HG03354 (cell line): ENCODE measurements around the gene ZRANB1.

Experiments
- ATAC-seq: cut with Tn5 transposase; IDR thresholded peaks from one replicate; pipeline ENCODE4 v1.9.1; 2021; ENCODE audit warnings: mild to moderate bottlenecking; ENCODE audit not compliant: unreplicated experiment, poor library complexity, severe bottlenecking

Gene ZRANB1

GRCh38 chr10:124957404-124957947 lies 15.6 kb downstream of the ZRANB1 start:
- no peak for ATAC-seq

DNA sequence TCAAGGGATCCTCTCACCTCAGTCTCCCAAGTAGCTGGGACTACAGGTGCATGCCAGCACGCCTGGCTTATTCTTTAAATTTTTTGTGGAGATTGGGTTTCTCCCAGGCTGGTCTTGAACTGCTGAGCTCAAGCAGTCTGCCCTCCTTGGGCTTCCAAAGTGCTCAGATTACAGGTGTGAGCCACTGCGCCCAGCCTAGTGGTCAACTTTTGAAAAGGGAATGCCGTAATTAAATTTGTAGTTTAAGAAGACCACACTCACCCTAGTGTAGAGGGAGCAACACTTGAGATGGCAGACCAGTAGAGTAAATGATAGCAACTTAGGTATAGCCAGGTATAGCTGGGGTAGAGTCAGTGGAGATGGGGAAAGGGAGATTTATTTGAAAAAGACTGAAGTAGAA lies 17.6 kb downstream of the ZRANB1 start:
- ATAC-seq: no peak

DNA sequence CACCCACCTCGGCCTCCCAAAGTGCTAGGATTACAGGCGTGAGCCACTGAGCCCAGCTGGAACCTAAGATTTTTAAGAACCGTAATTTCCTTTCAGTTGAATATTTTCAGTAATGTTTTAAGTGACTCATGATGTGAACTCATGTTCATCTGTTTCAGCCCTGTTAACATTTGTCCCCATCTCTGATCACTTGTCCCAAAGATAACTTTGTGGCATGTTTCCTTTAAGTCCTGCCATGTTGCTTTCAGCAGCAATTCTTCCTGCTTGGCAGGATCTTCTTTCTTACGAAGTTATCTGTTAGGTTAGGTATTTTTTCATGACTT lies 19.3 kb downstream of the ZRANB1 start:
- no peak for ATAC-seq

- ATAC-seq: no peak
These were observed 20.5 kb downstream of the ZRANB1 start for GRCh38 chr10:124962421-124962820.

DNA sequence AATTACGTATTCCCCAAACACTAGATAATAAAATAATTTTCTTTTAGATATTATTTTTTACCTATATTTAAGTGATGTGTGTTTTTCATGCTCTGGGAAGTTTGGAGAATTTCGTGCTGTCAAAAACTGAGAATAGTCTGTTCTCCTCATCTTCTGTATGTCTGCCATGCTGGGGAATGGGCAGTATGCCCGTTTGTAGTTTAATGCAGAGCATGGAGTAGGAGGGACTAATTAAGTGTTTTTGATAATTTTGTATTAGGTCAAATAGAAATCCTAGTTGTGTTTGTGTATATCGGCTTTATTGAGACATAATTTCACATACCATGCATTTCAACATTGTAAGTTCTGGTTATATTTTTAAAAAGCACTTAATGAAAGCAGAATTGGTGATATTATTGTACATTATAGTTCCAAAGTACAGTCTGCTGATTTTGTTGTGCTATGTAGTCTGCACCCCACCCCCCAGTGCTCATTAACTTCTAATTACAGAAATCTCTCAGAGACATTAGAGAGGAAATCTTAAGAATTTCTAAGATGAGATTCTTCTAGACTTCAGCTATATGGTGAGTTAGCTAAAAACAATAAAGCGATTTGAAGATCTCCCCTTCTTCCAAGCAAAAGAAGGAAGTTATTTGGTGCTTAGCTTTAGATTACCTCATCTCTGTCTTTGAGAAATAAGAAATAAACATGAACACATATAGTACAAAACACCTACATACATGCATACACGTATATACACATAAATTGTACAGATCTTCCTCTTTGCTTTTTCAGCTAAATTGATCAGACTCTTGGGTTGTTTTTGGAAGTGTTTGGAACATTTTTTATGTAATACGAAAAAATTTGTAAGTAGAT lies 22.2 kb downstream of the ZRANB1 start:
- no peak for ATAC-seq

DNA sequence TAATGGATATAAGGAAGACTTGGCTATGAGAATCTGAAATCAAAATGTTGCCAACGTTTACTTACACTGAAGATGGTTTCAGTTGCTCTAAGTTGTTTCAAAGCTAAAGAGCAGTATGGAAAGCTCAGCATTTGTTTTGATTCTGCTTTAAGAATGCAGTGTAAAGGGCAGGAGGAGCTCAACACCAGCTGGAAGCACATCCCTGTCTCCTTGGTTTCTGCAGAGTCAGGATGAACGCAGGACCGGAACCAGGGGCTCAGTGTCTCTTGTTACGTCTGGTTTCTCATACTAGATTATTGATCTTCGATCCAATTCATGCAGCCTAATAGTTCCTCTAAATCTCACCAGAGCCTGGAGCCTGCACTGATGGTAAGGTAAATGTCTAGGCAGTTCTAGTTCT lies 24.1 kb downstream of the ZRANB1 start:
- no peak for ATAC-seq

GRCh38 chr10:124967255-124967654 lies 25.3 kb downstream of the ZRANB1 start:
- ATAC-seq: no peak

- ATAC-seq: no peak
These were observed 29.4 kb downstream of the ZRANB1 start for GRCh38 chr10:124971276-124971675.

DNA sequence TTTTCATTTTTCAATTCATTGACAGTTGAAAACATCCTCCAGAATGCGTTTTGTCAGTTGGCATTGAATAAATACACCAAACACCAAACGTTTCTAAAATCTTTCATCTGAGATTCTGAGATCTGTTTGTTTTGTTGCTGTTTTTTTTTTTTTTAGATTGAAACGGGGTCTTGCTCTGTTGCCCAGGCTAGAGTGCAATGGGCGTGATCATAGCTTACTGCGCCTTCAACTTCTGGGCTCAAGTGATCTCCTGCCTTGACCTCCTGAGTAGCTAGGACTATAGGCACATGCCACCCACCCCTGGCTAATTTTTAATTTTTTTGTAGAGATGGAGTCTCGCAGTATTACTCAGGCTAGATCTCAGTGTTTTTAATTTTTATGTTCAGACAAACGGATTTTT lies 30.7 kb downstream of the ZRANB1 start:
- no peak for ATAC-seq

- no peak for ATAC-seq
These were observed 32.2 kb downstream of the ZRANB1 start for GRCh38 chr10:124974131-124974530.

GRCh38 chr10:124975977-124976514 lies 34.1 kb downstream of the ZRANB1 start:
- no peak for ATAC-seq

GRCh38 chr10:124977161-124977560 lies 35.2 kb downstream of the ZRANB1 start:
- ATAC-seq: no peak

DNA sequence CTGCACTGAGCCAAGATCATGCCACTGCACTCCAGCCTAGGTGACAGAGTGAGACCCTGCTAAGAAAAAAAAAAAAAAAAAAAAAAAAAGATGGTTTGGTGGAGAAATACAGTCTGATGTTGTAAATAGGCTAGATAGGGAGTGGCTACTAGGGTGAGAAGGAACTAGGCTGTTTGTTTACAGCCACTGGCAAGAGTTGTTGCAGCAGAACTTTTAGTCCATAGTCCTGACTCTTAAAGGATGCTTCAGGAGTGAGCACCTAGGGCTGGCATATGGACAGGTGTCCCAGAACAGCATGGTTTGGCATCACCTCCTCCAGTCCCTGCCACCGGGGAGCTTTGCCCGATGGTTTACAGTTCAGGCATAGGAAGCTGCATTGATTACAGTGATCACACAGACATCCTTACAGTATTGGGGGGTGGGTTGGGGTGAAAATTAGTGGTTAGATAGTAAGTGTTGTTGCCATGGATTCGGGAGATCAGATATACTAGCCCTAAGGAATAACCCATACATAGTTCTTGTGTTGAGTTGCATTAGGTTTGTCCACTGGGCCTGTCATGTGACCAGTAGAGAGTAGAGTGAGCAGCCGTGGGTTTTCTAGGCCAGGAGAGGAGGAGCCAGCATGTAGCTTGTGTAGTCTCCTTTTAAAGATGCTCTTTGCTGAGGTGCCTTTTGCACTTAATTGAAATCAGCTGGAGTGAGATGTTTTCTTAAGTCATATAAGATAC lies 35.9 kb downstream of the ZRANB1 start:
- no peak for ATAC-seq

- no peak for ATAC-seq
These were observed 36.4 kb downstream of the ZRANB1 start for GRCh38 chr10:124978376-124978725.

GRCh38 chr10:124983321-124983720 lies 41.4 kb downstream of the ZRANB1 start:
- ATAC-seq: no peak

DNA sequence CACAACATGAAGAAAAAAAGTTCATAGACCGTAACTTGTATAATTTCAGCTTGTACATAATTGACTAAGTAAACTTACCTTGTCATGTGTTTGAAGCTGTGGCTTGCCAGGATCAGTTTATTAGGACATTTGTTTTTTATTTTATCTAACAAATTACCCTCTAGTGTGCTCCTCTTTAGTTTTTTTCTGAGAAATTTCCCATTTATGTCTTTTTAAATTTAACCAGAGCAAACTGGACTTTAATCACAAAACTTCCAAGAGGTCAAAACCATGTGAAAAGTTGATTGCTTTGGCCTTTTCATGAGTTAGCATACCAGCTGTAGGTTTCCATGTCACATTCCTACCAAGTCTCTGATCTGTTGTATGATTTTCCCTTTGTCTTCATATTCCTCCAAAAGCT lies 42.5 kb downstream of the ZRANB1 start:
- no peak for ATAC-seq

DNA sequence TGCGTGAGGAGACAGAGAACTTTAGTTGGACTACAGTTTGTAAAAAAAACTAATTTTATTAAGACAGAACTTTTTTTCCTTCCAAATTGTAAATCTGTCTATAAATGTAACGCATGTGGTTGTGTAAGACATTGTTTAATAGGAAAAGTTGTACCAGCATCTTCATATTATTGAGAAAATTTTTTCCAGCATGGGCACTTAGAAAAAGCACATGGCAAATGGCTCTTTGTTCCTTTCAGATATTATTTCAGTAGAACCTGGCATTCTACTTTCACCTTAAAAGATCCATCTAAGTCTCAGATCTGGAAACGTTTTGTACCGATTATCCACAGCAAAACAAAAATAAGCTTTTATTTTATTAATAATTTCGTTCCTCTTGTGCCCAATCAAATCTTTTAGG lies 43.2 kb downstream of the ZRANB1 start:
- ATAC-seq: no peak

GRCh38 chr10:124987788-124988187 lies 45.9 kb downstream of the ZRANB1 start:
- ATAC-seq: no peak

- ATAC-seq: peak; percentile 48
These were observed 46.8 kb downstream of the ZRANB1 start for GRCh38 chr10:124988753-124989152.

DNA sequence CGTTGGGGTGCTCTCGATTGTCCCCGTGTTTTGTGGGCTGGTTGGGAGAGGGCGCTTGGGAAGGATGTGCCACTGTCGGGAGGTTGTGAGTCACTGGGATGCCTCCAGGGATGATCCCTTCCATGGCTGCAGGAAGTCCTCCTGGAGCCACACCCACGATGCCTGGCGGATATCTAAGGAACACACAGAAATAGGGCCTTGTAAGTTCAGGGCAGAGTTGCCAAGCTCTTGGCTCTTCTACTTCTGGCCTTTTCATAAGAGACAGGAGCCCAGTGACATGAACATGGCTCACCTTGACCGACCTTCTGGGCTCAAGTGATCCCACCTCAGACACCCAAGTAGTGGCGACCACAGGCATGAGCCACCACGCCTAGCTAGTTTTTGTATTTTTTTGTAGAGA lies 47.6 kb downstream of the ZRANB1 start:
- no peak for ATAC-seq
